ENCODE measurements around the gene TMEM120B.

DNA sequence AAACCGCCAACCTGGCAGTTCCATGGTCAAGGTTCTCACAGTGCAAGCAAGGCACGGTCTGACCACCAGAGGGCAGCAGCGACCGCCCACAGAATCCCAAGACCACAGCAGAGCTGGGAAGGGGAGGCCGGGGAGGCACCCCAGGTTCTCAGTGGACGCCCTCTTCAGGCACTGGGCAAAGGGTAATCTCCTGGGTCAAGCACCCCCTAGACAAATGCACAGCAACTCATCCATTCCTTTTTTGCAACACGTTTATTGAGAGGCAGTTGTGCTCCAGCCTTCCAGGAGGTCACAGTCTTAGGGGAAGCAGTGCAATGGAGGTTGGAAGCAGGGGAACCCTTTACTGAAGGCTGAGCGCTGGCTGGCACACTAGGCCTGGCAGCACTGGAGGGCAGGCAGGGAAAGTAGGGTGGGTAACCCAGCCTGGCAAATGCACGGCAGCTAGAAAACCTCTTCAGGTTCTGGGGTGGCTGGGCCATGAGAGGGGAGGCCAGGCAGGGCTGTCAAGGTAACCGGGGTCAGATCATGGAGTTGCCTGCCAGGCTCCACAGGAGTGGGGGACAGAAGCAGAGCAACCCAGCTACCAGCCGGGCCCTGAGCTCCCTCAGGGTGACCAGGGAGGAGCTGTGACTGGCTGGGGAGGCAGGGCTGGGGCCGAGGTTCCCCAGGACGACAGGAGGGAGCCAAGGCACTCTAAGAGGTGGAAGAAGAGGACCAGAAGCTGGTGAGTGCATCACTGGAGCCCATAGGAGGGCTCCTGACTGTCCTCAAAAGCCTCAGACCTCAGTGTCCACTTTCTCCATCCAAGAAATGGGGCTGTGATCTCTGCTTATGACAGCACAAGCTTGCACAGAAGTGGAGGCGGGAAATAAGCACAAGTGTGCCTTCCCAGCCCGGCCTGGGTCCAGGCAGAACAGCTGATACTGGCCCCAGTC lies 82.7 kb downstream of the TMEM120B start:
- TF ChIP-seq, protein P1, sequence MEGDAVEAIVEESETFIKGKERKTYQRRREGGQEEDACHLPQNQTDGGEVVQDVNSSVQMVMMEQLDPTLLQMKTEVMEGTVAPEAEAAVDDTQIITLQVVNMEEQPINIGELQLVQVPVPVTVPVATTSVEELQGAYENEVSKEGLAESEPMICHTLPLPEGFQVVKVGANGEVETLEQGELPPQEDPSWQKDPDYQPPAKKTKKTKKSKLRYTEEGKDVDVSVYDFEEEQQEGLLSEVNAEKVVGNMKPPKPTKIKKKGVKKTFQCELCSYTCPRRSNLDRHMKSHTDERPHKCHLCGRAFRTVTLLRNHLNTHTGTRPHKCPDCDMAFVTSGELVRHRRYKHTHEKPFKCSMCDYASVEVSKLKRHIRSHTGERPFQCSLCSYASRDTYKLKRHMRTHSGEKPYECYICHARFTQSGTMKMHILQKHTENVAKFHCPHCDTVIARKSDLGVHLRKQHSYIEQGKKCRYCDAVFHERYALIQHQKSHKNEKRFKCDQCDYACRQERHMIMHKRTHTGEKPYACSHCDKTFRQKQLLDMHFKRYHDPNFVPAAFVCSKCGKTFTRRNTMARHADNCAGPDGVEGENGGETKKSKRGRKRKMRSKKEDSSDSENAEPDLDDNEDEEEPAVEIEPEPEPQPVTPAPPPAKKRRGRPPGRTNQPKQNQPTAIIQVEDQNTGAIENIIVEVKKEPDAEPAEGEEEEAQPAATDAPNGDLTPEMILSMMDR (IDR thresholded peaks at IDR 0.05; ENCODE audit: borderline replicate concordance, extremely low read depth, low read length, poor library complexity, severe bottlenecking) = peak; percentile 99
- TF ChIP-seq EZH2 (IDR thresholded peaks at IDR 0.05; ENCODE audit: borderline replicate concordance, low read depth, low read length, severe bottlenecking) = no peak

All from DND-41 (cell line).